ENCODE data around the gene NNT. TPM values are rescaled to one million over a fixed set of nuclear protein-coding genes. Genes with fewer than 3 reads are reported as not detected.

NNT gene
- total RNA-seq, 6 donors from 2014 or later = 18.5 to 63.6 (median 49.7) TPM

DNA sequence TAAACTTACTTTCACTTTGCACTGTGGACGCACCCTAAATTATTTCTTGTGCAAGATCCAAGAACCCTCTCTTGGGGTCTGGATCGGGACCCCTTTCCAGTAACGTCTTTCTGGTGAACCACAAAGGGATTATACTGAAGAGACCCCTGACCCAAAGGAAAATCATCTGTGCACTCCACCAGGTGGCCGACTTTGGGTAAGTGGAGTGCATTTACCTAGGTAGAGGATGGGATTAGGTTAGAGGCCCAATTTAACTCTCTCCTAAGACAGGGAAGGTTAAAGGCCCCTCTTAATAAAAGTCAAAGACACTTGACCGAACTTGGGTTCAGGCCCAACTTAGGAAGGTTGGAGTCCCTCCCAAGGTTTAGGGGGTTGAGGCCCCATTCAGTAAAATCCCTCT, 37.9 kb upstream of the NNT start:
- no peak overlapping the region for H3K4me3 ChIP-seq
- H3K27me3 ChIP-seq = no peaks in the 10 kb centered on the region
- H3K4me1 ChIP-seq = no peaks in the 10 kb centered on the region
- no peaks in the 10 kb centered on the region for H3K36me3 ChIP-seq
- H3K27ac ChIP-seq = no peak overlapping the region
- ATAC-seq (ENCODE audit: low FRiP score in 2 of 2) = no peak
- no peaks in the 10 kb centered on the region for H3K9me3 ChIP-seq
- DNase-seq = no peak
- 83 to 93% methylated on average over 5 of the region's 5 CpGs for WGBS, 2 donors
- TF ChIP-seq POLR2AphosphoS5 (IDR thresholded peaks at IDR 0.05) (no peak), POLR2A (IDR thresholded peaks at IDR 0.05) (no peak), EP300 (IDR thresholded peaks at IDR 0.05) (no peak)
- TF ChIP-seq, protein P1, sequence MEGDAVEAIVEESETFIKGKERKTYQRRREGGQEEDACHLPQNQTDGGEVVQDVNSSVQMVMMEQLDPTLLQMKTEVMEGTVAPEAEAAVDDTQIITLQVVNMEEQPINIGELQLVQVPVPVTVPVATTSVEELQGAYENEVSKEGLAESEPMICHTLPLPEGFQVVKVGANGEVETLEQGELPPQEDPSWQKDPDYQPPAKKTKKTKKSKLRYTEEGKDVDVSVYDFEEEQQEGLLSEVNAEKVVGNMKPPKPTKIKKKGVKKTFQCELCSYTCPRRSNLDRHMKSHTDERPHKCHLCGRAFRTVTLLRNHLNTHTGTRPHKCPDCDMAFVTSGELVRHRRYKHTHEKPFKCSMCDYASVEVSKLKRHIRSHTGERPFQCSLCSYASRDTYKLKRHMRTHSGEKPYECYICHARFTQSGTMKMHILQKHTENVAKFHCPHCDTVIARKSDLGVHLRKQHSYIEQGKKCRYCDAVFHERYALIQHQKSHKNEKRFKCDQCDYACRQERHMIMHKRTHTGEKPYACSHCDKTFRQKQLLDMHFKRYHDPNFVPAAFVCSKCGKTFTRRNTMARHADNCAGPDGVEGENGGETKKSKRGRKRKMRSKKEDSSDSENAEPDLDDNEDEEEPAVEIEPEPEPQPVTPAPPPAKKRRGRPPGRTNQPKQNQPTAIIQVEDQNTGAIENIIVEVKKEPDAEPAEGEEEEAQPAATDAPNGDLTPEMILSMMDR (IDR thresholded peaks at IDR 0.05) = no peak

DNA sequence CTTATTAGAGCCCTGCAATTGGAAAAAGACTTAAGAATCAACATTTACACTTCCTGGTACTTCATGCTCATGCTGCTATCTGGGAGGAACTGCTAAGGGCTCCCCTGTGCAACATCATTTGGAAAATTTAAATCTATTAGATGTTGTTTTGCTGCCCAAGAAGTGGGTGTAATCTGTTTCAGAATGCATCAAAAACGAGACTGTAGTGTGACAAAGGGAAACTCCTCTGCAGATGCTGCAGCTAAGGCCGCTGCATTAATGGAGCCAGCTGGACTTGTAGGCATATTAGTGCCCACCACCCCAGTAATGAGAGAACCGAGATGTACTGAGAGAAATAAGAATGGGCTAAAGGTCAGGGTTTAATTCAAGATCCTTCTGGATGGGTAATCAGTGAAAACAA, 35.0 kb upstream of the NNT start:
- no peaks in the 10 kb centered on the region for H3K36me3 ChIP-seq
- TF ChIP-seq EP300 (IDR thresholded peaks at IDR 0.05) (no peak), POLR2A (IDR thresholded peaks at IDR 0.05) (no peak), POLR2AphosphoS5 (IDR thresholded peaks at IDR 0.05) (no peak)
- TF ChIP-seq, protein P1 (IDR thresholded peaks at IDR 0.05) = no peak
- peaks cover 0 to 9% (median 0%) of the 10 kb centered on the region in 4 donors for H3K4me1 ChIP-seq
- no peak overlapping the region for H3K27ac ChIP-seq
- H3K27me3 ChIP-seq = no peaks in the 10 kb centered on the region
- whole genome bisulfite sequencing, 2 donors = 81 to 82% methylated on average over 3 of the region's 3 CpGs
- no peak for ATAC-seq (ENCODE audit: low FRiP score in 2 of 2)
- no peak for DNase-seq
- H3K9me3 ChIP-seq = no peaks in the 10 kb centered on the region
- H3K4me3 ChIP-seq = no peak overlapping the region

DNA sequence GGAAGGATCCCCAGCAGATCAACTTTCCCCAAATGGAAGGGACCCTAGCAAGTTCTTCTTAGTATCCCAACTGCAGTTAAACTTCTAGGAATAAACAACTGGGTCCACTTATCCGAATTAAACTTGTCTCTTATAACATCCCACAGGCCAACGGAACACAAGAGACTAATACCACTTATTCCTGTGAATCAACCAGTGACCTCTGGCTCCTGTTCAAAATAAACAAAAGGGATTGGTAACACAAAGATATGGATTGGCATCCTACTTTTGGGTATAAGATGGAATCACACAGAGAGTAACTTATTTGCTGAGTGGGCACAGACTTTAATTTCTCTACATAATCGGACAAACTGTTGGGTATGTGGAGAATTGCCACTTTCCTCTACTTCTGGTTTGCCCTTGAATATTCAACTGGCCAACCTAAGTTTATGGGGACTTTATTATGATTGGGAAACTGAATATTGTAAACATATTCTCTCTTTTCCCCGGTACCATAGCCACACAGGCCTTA, 33.7 kb upstream of the NNT start:
- Histone ChIP-seq H3K4me3 (no peak overlapping the region), H3K36me3 (no peaks in the 10 kb centered on the region), H3K27ac (no peak overlapping the region), H3K27me3 (no peaks in the 10 kb centered on the region), H3K9me3 (no peaks in the 10 kb centered on the region), H3K4me1 (peaks cover 0 to 9% (median 0%) of the 10 kb centered on the region in 4 donors)
- DNase-seq = no peak
- no peak for ATAC-seq (ENCODE audit: low FRiP score in 2 of 2)
- TF ChIP-seq, protein P1 (IDR thresholded peaks at IDR 0.05) = no peak
- TF ChIP-seq EP300 (IDR thresholded peaks at IDR 0.05) = no peak
- no peak for TF ChIP-seq POLR2AphosphoS5 (IDR thresholded peaks at IDR 0.05)
- no peak for TF ChIP-seq POLR2A (IDR thresholded peaks at IDR 0.05)
- 78 to 84% methylated on average over 4 of the region's 4 CpGs for WGBS, 2 donors

DNA sequence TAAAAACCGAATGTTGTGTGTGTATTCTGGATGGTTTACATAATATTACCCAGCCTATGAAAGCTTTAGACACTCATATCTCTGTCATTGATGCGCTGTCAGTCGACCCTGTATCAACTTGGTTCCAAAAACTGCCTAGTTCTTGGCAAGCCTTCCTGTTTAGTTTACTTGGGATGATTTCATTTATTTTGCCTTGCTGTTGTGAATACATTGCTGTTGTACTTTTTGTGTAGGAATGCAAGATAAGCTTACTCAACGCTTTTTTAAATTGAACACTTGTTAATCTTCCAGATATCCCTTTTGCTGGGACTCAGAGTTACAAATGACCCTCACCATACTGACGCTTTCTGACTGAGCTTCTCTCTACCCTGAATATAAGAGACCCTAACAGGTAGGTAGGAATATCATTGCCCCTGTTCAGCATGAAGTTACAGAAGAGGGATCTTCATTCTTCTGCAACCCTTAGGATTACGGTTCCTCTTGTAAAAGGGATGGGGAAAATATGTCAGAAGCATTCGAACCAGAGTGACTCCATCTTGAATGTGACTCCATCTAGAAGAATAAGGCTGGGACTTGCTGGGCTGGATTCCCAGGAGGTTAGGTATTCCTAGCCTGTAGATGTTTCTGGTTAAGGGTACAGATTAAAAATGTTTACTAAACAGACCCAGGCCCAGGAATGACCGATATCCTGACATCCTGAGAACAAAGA, 32.4 kb upstream of the NNT start:
- Histone ChIP-seq H3K9me3 (no peaks in the 10 kb centered on the region), H3K4me1 (peaks cover 0 to 9% (median 0%) of the 10 kb centered on the region in 4 donors), H3K4me3 (peak overlapping the region in 1 of 4 donors; percentile 8), H3K36me3 (peaks cover 0 to 5% (median 0%) of the 10 kb centered on the region in 4 donors), H3K27me3 (no peaks in the 10 kb centered on the region), H3K27ac (no peak overlapping the region)
- ATAC-seq (ENCODE audit: low FRiP score in 2 of 2) (no peak), DNase-seq (no peak)
- TF ChIP-seq POLR2A (IDR thresholded peaks at IDR 0.05) = no peak
- TF ChIP-seq, protein P1 (IDR thresholded peaks at IDR 0.05) = no peak
- no peak for TF ChIP-seq POLR2AphosphoS5 (IDR thresholded peaks at IDR 0.05)
- no peak for TF ChIP-seq EP300 (IDR thresholded peaks at IDR 0.05)
- 89 to 92% methylated on average over 8 of the region's 8 CpGs for WGBS, 2 donors
